Limb (tissue), 2 donors: ENCODE measurements around the gene REEP1.

Source experiments
- DNase-seq, 2 donors: peaks; one replicate each; pipeline ENCODE4 v3.0.0-alpha.2; 2016; ENCODE audit errors: extremely low spot score in 2 of 2

REEP1 gene

GRCh38 chr2:86337244-86337835 lies at the start of gene REEP1:
TSS of gene REEP1 (minus strand) at chr2:86337626. CDS start at chr2:86337510, 116 bp downstream.
- DNase-seq, result peak in 1 of 2 donors; percentile 74

- DNase-seq, result no peak
Observed at GRCh38 chr2:86383844-86384243, 46.4 kb upstream of the REEP1 start.

- no peak for DNase-seq
Observed at GRCh38 chr2:86382698-86383097, 45.3 kb upstream of the REEP1 start.

- no peak for DNase-seq
Observed at GRCh38 chr2:86382108-86382507, 44.7 kb upstream of the REEP1 start.

- DNase-seq, result no peak
Observed at GRCh38 chr2:86378469-86378868, 41.0 kb upstream of the REEP1 start.

- no peak for DNase-seq
Observed at GRCh38 chr2:86375623-86376022, 38.2 kb upstream of the REEP1 start.

- DNase-seq, result peak; percentile 18 to 34
Observed at GRCh38 chr2:86372641-86373502, 35.4 kb upstream of the REEP1 start.

- DNase-seq, result no peak
Observed at GRCh38 chr2:86372133-86372532, 34.7 kb upstream of the REEP1 start.

GRCh38 chr2:86371527-86371926 lies 34.1 kb upstream of the REEP1 start:
- DNase-seq, result no peak

GRCh38 chr2:86370579-86370978 lies 33.2 kb upstream of the REEP1 start:
- DNase-seq, result no peak

- peak in 1 of 2 donors; percentile 55 for DNase-seq
Observed at GRCh38 chr2:86368161-86368824, 30.9 kb upstream of the REEP1 start.

- DNase-seq, result no peak
Observed at GRCh38 chr2:86367499-86367777, 30.0 kb upstream of the REEP1 start.

- DNase-seq, result no peak
Observed at GRCh38 chr2:86366651-86367498, 29.4 kb upstream of the REEP1 start.

GRCh38 chr2:86364894-86365293 lies 27.5 kb upstream of the REEP1 start:
- no peak for DNase-seq

GRCh38 chr2:86360776-86361175 lies 23.4 kb upstream of the REEP1 start:
- DNase-seq, result no peak

GRCh38 chr2:86358957-86359356 lies 21.5 kb upstream of the REEP1 start:
- no peak for DNase-seq

GRCh38 chr2:86357392-86357963 lies 20.1 kb upstream of the REEP1 start:
- DNase-seq, result no peak

GRCh38 chr2:86352727-86353221 lies 15.3 kb upstream of the REEP1 start:
- DNase-seq, result no peak

GRCh38 chr2:86352137-86352726 lies 14.8 kb upstream of the REEP1 start:
- DNase-seq, result no peak

- no peak for DNase-seq
Observed at GRCh38 chr2:86350751-86351150, 13.3 kb upstream of the REEP1 start.

- DNase-seq, result no peak
Observed at GRCh38 chr2:86347401-86347800, 10.0 kb upstream of the REEP1 start.
